A549 treated with Hydrocortisone at 1 μM for 4 hours (cell line): ENCODE data around the gene TEN1. TPM values are rescaled to one million over a fixed set of nuclear protein-coding genes. Genes with fewer than 3 reads are reported as not detected.

Experiments
- total RNA-seq: library from RNA; stranded (reverse); fragments of 200-300 nt; extraction: Qiagen RNA extraction; gene quantifications from 5 replicates; pipeline ENCODE4 v1.2.3, GENCODE V29; 2022

The TEN1 gene
- total RNA-seq: 22.1 to 25.6 TPM (median 24.6 TPM) in 5 replicates

GRCh38 chr17:75978938-75979704 lies at the start of gene TEN1, which contains the start of gene ACOX1:
Gene TEN1, plus strand, starts transcription at chr17:75979240. Its CDS starts 6,953 bp downstream, at chr17:75986193.
Gene ACOX1, minus strand, starts transcription at chr17:75979166. Its CDS starts 93 bp downstream, at chr17:75979073.

DNA sequence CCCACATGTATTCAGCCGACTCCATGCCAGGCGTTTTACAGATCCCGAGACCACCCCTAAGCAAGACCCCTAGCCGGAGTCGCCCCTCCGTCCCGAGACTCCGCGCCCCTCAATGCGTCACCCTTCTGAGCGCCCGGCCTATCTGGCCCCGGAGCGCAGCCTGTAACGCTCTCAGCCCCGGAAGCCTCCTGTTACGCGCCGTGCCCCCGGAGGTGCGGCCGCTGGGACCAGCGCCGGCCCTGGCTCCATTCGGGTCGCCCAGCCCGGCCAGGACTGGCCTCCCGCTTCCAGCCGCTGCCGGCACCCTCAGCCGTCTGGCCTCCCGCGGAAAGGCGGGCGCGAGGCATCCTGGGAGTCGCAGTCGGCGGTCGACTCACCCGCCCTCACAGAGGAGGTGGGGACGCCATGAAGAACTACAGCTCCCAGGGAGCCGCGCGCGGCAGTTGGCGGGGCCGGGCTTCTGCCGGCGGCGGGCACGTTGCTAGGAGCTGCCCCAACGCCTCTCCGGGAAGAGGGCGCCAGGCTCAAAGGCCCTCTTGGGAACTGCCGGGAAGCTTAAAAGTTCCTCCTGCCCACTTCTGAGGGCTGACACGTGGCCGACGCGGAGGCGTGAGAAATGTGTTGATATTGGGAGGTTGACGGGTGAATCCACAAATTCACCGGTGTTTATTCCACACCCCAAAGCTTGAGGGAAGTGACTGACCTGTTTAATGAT lies 38.2 kb upstream of the TEN1 start, which contains the start of gene FBF1:
Gene FBF1 (minus strand): TSS at position 316 of the 715 bp plus-strand sequence. CDS start 2,893 bp downstream, outside the sequence.

DNA sequence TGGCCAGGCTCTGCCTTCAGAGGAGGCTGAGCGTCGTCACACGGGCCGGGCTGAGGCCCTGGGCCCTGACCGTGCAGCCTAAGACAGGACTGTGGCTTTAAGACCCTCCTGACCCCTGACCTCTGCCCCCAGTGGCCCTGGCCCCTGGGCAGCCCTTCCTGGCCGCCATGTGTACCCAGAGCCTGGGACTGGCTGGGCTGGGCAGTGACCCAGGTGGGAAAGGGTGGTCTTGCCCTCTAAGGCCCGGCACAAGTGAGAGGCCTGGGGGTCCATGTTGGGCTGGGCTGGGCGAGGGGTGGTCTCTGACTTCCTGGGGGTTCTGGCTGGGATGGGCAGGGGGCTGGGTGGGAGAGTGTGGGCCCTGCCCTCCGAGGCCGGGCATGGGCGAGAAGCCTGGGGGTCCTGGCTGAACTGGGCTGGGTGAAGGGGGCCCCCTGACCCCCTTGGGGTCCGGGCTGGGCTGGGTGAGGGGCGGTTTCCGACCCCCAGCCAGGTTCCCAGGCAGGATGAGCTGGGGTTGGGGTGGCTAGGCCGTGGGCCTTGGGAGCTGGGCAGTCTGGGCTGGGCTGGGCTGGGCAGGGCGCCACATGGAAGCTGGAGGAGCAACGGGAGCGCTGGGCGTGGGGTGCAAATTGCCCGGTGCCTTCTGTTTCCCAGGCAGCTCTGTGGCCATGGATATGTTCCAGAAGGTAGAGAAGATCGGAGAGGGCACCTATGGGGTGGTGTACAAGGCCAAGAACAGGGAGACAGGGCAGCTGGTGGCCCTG lies 21.9 kb downstream of the TEN1 start, which contains the start of gene CDK3:
Gene CDK3 (plus strand): TSS at position 101 of the 767 bp plus-strand sequence. CDS start 571 bp downstream, at position 672.

GRCh38 chr17:76027159-76027839 lies 48.3 kb downstream of the TEN1 start, which contains the start of gene EVPL:
Gene EVPL, minus strand, starts transcription at chr17:76027306. Its CDS starts 108 bp downstream, at chr17:76027198.

Other genes starting within 250 kb of the TEN1 start
- gene GALK1, start 214.0 kb upstream of the TEN1 start, total RNA-seq: 56.1 to 85.9 TPM (median 74.7 TPM) in 5 replicates
- gene UNK, start 194.4 kb upstream of the TEN1 start, total RNA-seq: 23.3 to 29.5 TPM (median 28.0 TPM) in 5 replicates
- 5.0 to 6.8 TPM (median 5.9 TPM) in 5 replicates for gene UNC13D, start 134.8 kb upstream of the TEN1 start, total RNA-seq
- gene WBP2, start 123.9 kb upstream of the TEN1 start, total RNA-seq: 78.8 to 101 TPM (median 86.8 TPM) in 5 replicates
- gene TRIM47, start 100.7 kb upstream of the TEN1 start, total RNA-seq: 134 to 188 TPM (median 179 TPM) in 5 replicates
- gene TRIM65, start 82.3 kb upstream of the TEN1 start, total RNA-seq: 31.1 to 41.1 TPM (median 35.9 TPM) in 5 replicates
- gene MRPL38, start 74.4 kb upstream of the TEN1 start, total RNA-seq: 90.5 to 127 TPM (median 118 TPM) in 5 replicates
- 5.8 to 8.8 TPM (median 7.4 TPM) in 5 replicates for gene FBF1, start 38.2 kb upstream of the TEN1 start, total RNA-seq
- 14.4 to 19.8 TPM (median 16.1 TPM) in 5 replicates for gene ACOX1, start 74 bp upstream of the TEN1 start, total RNA-seq
- 2.8 to 5.7 TPM (median 4.7 TPM) in 5 replicates for gene CDK3, start 21.6 kb downstream of the TEN1 start, total RNA-seq
- gene EVPL, start 48.1 kb downstream of the TEN1 start, total RNA-seq: 14.7 to 18.8 TPM (median 16.8 TPM) in 5 replicates
- 80.7 to 90.9 TPM (median 85.2 TPM) in 5 replicates for gene SRP68, start 93.3 kb downstream of the TEN1 start, total RNA-seq
- gene GALR2, start 95.5 kb downstream of the TEN1 start, total RNA-seq: 0.89 to 1.8 TPM (median 1.7 TPM) in 5 replicates
- gene ZACN, start 99.9 kb downstream of the TEN1 start, total RNA-seq: 0.13 to 0.53 TPM (median 0.33 TPM) in 5 replicates
- gene EXOC7, start 124.5 kb downstream of the TEN1 start, total RNA-seq: 57.5 to 64.4 TPM (median 61.2 TPM) in 5 replicates
- 0.76 to 1.0 TPM (median 0.84 TPM) in 5 replicates for gene FOXJ1, start 162.0 kb downstream of the TEN1 start, total RNA-seq